Activated naive CD8-positive, alpha-beta T cell treated with anti-CD3 and anti-CD28 coated beads, Interleukin-2, amount 50 U/mL, for 24 hours (primary cell): ENCODE results near the gene KLHL15.

Experiments
- ATAC-seq: fragments of 150-1000 bp; cut with Tn5 transposase; one replicate; pipeline ENCODE4 v1.10.0; 2021
- DNase-seq: peaks from one replicate; pipeline ENCODE4 v3.0.0; 2021
- H3K27ac Mint-ChIP-seq: one replicate; pipeline ENCODE4 v1.8.0; 2021; ENCODE audit warnings: mild to moderate bottlenecking, mixed read lengths
- H3K27me3 Mint-ChIP-seq: one replicate; pipeline ENCODE4 v1.8.0; 2021; ENCODE audit warnings: mixed read lengths
- H3K36me3 Mint-ChIP-seq: one replicate; pipeline ENCODE4 v1.8.0; 2021; ENCODE audit warnings: low read depth, mixed read lengths
- H3K4me1 Mint-ChIP-seq: one replicate; pipeline ENCODE4 v1.8.0; 2021; ENCODE audit warnings: mixed read lengths
- H3K4me3 Mint-ChIP-seq: one replicate; pipeline ENCODE4 v1.8.0; 2021; ENCODE audit warnings: mild to moderate bottlenecking, moderate library complexity, mixed read lengths
- H3K9me3 Mint-ChIP-seq: one replicate; pipeline ENCODE4 v1.8.0; 2021; ENCODE audit warnings: mixed read lengths

The KLHL15 gene

GRCh38 chrX:24024819-24025740 lies 1.9 kb downstream of the KLHL15 start:
- peaks cover 14% of the 10 kb centered on the region for H3K36me3 Mint-ChIP-seq
- no peak overlapping the region for H3K27ac Mint-ChIP-seq
- peak overlapping the region; percentile 87 for H3K4me3 Mint-ChIP-seq
- ATAC-seq: peak; percentile 95
- no peaks in the 10 kb centered on the region for H3K27me3 Mint-ChIP-seq
- no peaks in the 10 kb centered on the region for H3K9me3 Mint-ChIP-seq
- peak; percentile 84 for DNase-seq
- H3K4me1 Mint-ChIP-seq: peaks cover 28% of the 10 kb centered on the region

- H3K9me3 Mint-ChIP-seq: no peaks in the 10 kb centered on the region
- peak overlapping the region; percentile 76 for H3K27ac Mint-ChIP-seq
- peaks cover 14% of the 10 kb centered on the region for H3K36me3 Mint-ChIP-seq
- no peaks in the 10 kb centered on the region for H3K27me3 Mint-ChIP-seq
- peaks cover 36% of the 10 kb centered on the region for H3K4me1 Mint-ChIP-seq
- ATAC-seq (no peak), DNase-seq (no peak)
- peak overlapping the region; percentile 87 for H3K4me3 Mint-ChIP-seq
Measured at GRCh38 chrX:24023972-24024669, 2.9 kb downstream of the KLHL15 start.

GRCh38 chrX:24023544-24023943 lies 3.4 kb downstream of the KLHL15 start:
- Mint-ChIP-seq H3K36me3 (peaks cover 14% of the 10 kb centered on the region), H3K27me3 (no peaks in the 10 kb centered on the region), H3K9me3 (no peaks in the 10 kb centered on the region), H3K27ac (peak overlapping the region; percentile 64), H3K4me1 (peaks cover 36% of the 10 kb centered on the region), H3K4me3 (peak overlapping the region; percentile 87)
- DNase-seq: no peak
- ATAC-seq: no peak

GRCh38 chrX:24020306-24020876 lies 6.6 kb downstream of the KLHL15 start:
- ATAC-seq: no peak
- DNase-seq: no peak
- Mint-ChIP-seq H3K9me3 (no peaks in the 10 kb centered on the region), H3K27me3 (no peaks in the 10 kb centered on the region), H3K27ac (peak overlapping the region; percentile 46), H3K4me1 (peaks cover 44% of the 10 kb centered on the region), H3K36me3 (peaks cover 17% of the 10 kb centered on the region), H3K4me3 (peak overlapping the region; percentile 50)

GRCh38 chrX:24019448-24019847 lies 7.5 kb downstream of the KLHL15 start:
- peaks cover 52% of the 10 kb centered on the region for H3K4me1 Mint-ChIP-seq
- ATAC-seq (no peak), DNase-seq (no peak)
- H3K4me3 Mint-ChIP-seq: peak overlapping the region; percentile 50
- H3K36me3 Mint-ChIP-seq: peaks cover 17% of the 10 kb centered on the region
- H3K9me3 Mint-ChIP-seq: no peaks in the 10 kb centered on the region
- H3K27me3 Mint-ChIP-seq: no peaks in the 10 kb centered on the region
- H3K27ac Mint-ChIP-seq: no peak overlapping the region

- Mint-ChIP-seq H3K36me3 (peaks cover 17% of the 10 kb centered on the region), H3K27me3 (no peaks in the 10 kb centered on the region), H3K27ac (no peak overlapping the region), H3K4me3 (no peak overlapping the region), H3K9me3 (no peaks in the 10 kb centered on the region), H3K4me1 (peaks cover 59% of the 10 kb centered on the region)
- ATAC-seq (no peak), DNase-seq (no peak)
Measured at GRCh38 chrX:24018809-24019208, 8.2 kb downstream of the KLHL15 start.

- Mint-ChIP-seq H3K36me3 (peaks cover 11% of the 10 kb centered on the region), H3K4me3 (no peak overlapping the region), H3K4me1 (peaks cover 54% of the 10 kb centered on the region), H3K9me3 (no peaks in the 10 kb centered on the region), H3K27me3 (no peaks in the 10 kb centered on the region), H3K27ac (no peak overlapping the region)
- ATAC-seq: no peak
- no peak for DNase-seq
Measured at GRCh38 chrX:24017674-24018073, 9.3 kb downstream of the KLHL15 start.

GRCh38 chrX:24014388-24015018 lies 12.5 kb downstream of the KLHL15 start:
- H3K4me1 Mint-ChIP-seq: peaks cover 44% of the 10 kb centered on the region
- ATAC-seq (peak; percentile 99), DNase-seq (peak; percentile 41)
- no peaks in the 10 kb centered on the region for H3K9me3 Mint-ChIP-seq
- H3K27me3 Mint-ChIP-seq: no peaks in the 10 kb centered on the region
- H3K27ac Mint-ChIP-seq: peak overlapping the region; percentile 78
- peak overlapping the region; percentile 46 for H3K4me3 Mint-ChIP-seq
- H3K36me3 Mint-ChIP-seq: peaks cover 15% of the 10 kb centered on the region

- Mint-ChIP-seq H3K4me1 (peaks cover 48% of the 10 kb centered on the region), H3K9me3 (no peaks in the 10 kb centered on the region), H3K27me3 (no peaks in the 10 kb centered on the region), H3K36me3 (peaks cover 17% of the 10 kb centered on the region), H3K4me3 (no peak overlapping the region), H3K27ac (peak overlapping the region; percentile 11)
- ATAC-seq: no peak
- no peak for DNase-seq
Measured at GRCh38 chrX:24012266-24012665, 14.7 kb downstream of the KLHL15 start.

GRCh38 chrX:24005867-24006266 lies 21.1 kb downstream of the KLHL15 start:
- H3K36me3 Mint-ChIP-seq: peaks cover 24% of the 10 kb centered on the region
- no peak overlapping the region for H3K4me3 Mint-ChIP-seq
- no peak for ATAC-seq
- H3K27me3 Mint-ChIP-seq: no peaks in the 10 kb centered on the region
- peaks cover 32% of the 10 kb centered on the region for H3K4me1 Mint-ChIP-seq
- no peak for DNase-seq
- no peak overlapping the region for H3K27ac Mint-ChIP-seq
- no peaks in the 10 kb centered on the region for H3K9me3 Mint-ChIP-seq

GRCh38 chrX:24005028-24005427 lies 22.0 kb downstream of the KLHL15 start:
- H3K4me3 Mint-ChIP-seq: no peak overlapping the region
- H3K36me3 Mint-ChIP-seq: peaks cover 19% of the 10 kb centered on the region
- no peaks in the 10 kb centered on the region for H3K27me3 Mint-ChIP-seq
- peak overlapping the region; percentile 47 for H3K27ac Mint-ChIP-seq
- peaks cover 23% of the 10 kb centered on the region for H3K4me1 Mint-ChIP-seq
- ATAC-seq (no peak), DNase-seq (no peak)
- no peaks in the 10 kb centered on the region for H3K9me3 Mint-ChIP-seq

- no peaks in the 10 kb centered on the region for H3K27me3 Mint-ChIP-seq
- H3K36me3 Mint-ChIP-seq: peaks cover 21% of the 10 kb centered on the region
- H3K4me3 Mint-ChIP-seq: no peak overlapping the region
- H3K27ac Mint-ChIP-seq: no peak overlapping the region
- H3K9me3 Mint-ChIP-seq: no peaks in the 10 kb centered on the region
- peaks cover 14% of the 10 kb centered on the region for H3K4me1 Mint-ChIP-seq
- no peak for DNase-seq
- ATAC-seq: no peak
Measured at GRCh38 chrX:24002792-24003191, 24.2 kb downstream of the KLHL15 start.

GRCh38 chrX:24002167-24002566 lies 24.8 kb downstream of the KLHL15 start:
- Mint-ChIP-seq H3K27ac (no peak overlapping the region), H3K4me1 (peaks cover 14% of the 10 kb centered on the region), H3K9me3 (no peaks in the 10 kb centered on the region), H3K36me3 (peaks cover 21% of the 10 kb centered on the region), H3K4me3 (no peak overlapping the region), H3K27me3 (no peaks in the 10 kb centered on the region)
- no peak for DNase-seq
- no peak for ATAC-seq

- no peak for ATAC-seq
- Mint-ChIP-seq H3K4me3 (no peak overlapping the region), H3K9me3 (no peaks in the 10 kb centered on the region), H3K27me3 (no peaks in the 10 kb centered on the region), H3K27ac (no peak overlapping the region), H3K36me3 (peaks cover 14% of the 10 kb centered on the region), H3K4me1 (peaks cover 3% of the 10 kb centered on the region)
- DNase-seq: no peak
Measured at GRCh38 chrX:23999671-24000070, 27.3 kb downstream of the KLHL15 start.
